Measurements from ENCODE around the gene MTERF4.

MTERF4 gene

GRCh38 chr2:241088376-241088775 lies 13.7 kb downstream of the MTERF4 start:
- no peak for DNase-seq

GRCh38 chr2:241087420-241088268 lies 14.4 kb downstream of the MTERF4 start:
- DNase-seq = no peak

- no peak for DNase-seq
These were observed 17.1 kb downstream of the MTERF4 start for GRCh38 chr2:241084856-241085444.

- DNase-seq = no peak
These were observed 19.0 kb downstream of the MTERF4 start for GRCh38 chr2:241083091-241083415.

- DNase-seq = no peak
These were observed 19.6 kb downstream of the MTERF4 start for GRCh38 chr2:241082341-241083090.

GRCh38 chr2:241081643-241082340 lies 20.3 kb downstream of the MTERF4 start:
- DNase-seq = no peak

GRCh38 chr2:241081190-241081642 lies 20.9 kb downstream of the MTERF4 start:
- no peak for DNase-seq

GRCh38 chr2:241080405-241081189 lies 21.5 kb downstream of the MTERF4 start:
- no peak for DNase-seq

GRCh38 chr2:241074901-241075540 lies 27.1 kb downstream of the MTERF4 start:
- DNase-seq = no peak

GRCh38 chr2:241074065-241074818 lies 27.8 kb downstream of the MTERF4 start:
- no peak for DNase-seq

GRCh38 chr2:241073166-241074064 lies 28.7 kb downstream of the MTERF4 start:
- no peak for DNase-seq

- DNase-seq = no peak
These were observed 29.4 kb downstream of the MTERF4 start for GRCh38 chr2:241072553-241073165.

GRCh38 chr2:241072151-241072550 lies 29.9 kb downstream of the MTERF4 start:
- DNase-seq = no peak

GRCh38 chr2:241071677-241072111 lies 30.4 kb downstream of the MTERF4 start:
- no peak for DNase-seq

GRCh38 chr2:241070811-241071676 lies 31.0 kb downstream of the MTERF4 start:
- no peak for DNase-seq

GRCh38 chr2:241070361-241070760 lies 31.7 kb downstream of the MTERF4 start:
- DNase-seq = no peak

- DNase-seq = no peak
These were observed 32.2 kb downstream of the MTERF4 start for GRCh38 chr2:241069821-241070281.
